ENCODE data around the gene PIK3R5. TPM values are rescaled to one million over a fixed set of nuclear protein-coding genes. Genes with fewer than 3 reads are reported as not detected.

Gene PIK3R5
- total RNA-seq, 1 donor from 2014 or later, result 34.2 TPM

GRCh38 chr17:8918807-8919465 lies 46.6 kb downstream of the PIK3R5 start:
- intact Hi-C loops (cut with micrococcal nuclease), result loop anchor here (5.0 kb wide), 2 partner anchors 33 to 78 kb away; no protein-coding TSS in a partner anchor
- TF ChIP-seq CTCF (IDR thresholded peaks at IDR 0.05), result no peak
- CTCF ChIA-PET, result no interaction called here
- H3K36me3 Mint-ChIP-seq (ENCODE audit: low read depth), result peaks cover 40% of the 10 kb centered on the region
- peaks cover 61% of the 10 kb centered on the region for H3K4me1 Mint-ChIP-seq
- POLR2A ChIA-PET, result interaction anchor here (0.6 to 0.9 kb wide), 2 partner anchors 47 to 61 kb away, joined by 3 to 13 read pairs; partner anchors contain the start of gene PIK3R5
- DNase-seq (no peak), ATAC-seq (ENCODE audit: low read depth) (no peak)
- H3K27me3 Mint-ChIP-seq, result no peaks in the 10 kb centered on the region
- H3K9me3 Mint-ChIP-seq, result peaks cover 6% of the 10 kb centered on the region
- H3K4me3 Mint-ChIP-seq, result no peak overlapping the region
- peak overlapping the region; percentile 60 for H3K27ac Mint-ChIP-seq

GRCh38 chr17:8916466-8916865 lies 49.0 kb downstream of the PIK3R5 start:
- no peak for DNase-seq
- H3K27ac Mint-ChIP-seq, result peak overlapping the region; percentile 25
- ATAC-seq (ENCODE audit: low read depth), result no peak
- intact Hi-C loops (cut with micrococcal nuclease), result loop anchor here (5.0 kb wide), 2 partner anchors 36 to 81 kb away; no protein-coding TSS in a partner anchor
- H3K4me1 Mint-ChIP-seq, result peaks cover 73% of the 10 kb centered on the region
- ChIA-PET CTCF (no interaction called here), POLR2A (interaction anchor here (1.1 to 2.9 kb wide), 9 partner anchors 9 to 58 kb away, joined by 3 to 31 read pairs (median 7); partner anchors contain the start of gene PIK3R5)
- no peak for TF ChIP-seq CTCF (IDR thresholded peaks at IDR 0.05)
- H3K36me3 Mint-ChIP-seq (ENCODE audit: low read depth), result peaks cover 45% of the 10 kb centered on the region
- no peak overlapping the region for H3K4me3 Mint-ChIP-seq
- H3K9me3 Mint-ChIP-seq, result peaks cover 6% of the 10 kb centered on the region
- no peaks in the 10 kb centered on the region for H3K27me3 Mint-ChIP-seq

- H3K9me3 Mint-ChIP-seq, result peaks cover 6% of the 10 kb centered on the region
- no peak overlapping the region for H3K4me3 Mint-ChIP-seq
- peaks cover 77% of the 10 kb centered on the region for H3K4me1 Mint-ChIP-seq
- ATAC-seq (ENCODE audit: low read depth) (no peak), DNase-seq (no peak)
- ChIA-PET CTCF (interaction anchor here (1.4 to 1.6 kb wide), 2 partner anchors 13 to 81 kb away, joined by 3 to 4 read pairs; no protein-coding TSS in a partner anchor), POLR2A (interaction anchor here (0.9 to 2.9 kb wide), 5 partner anchors 14 to 741 kb away, joined by 3 to 24 read pairs (median 6); no protein-coding TSS in a partner anchor)
- no peak for TF ChIP-seq CTCF (IDR thresholded peaks at IDR 0.05)
- intact Hi-C loops (cut with micrococcal nuclease), result loop anchor here (2.0 to 5.0 kb wide), 2 partner anchors 26 to 282 kb away; partner anchors contain the start of gene MYH10
- H3K27ac Mint-ChIP-seq, result no peak overlapping the region
- H3K27me3 Mint-ChIP-seq, result no peaks in the 10 kb centered on the region
- H3K36me3 Mint-ChIP-seq (ENCODE audit: low read depth), result peaks cover 49% of the 10 kb centered on the region
Observed at GRCh38 chr17:8914554-8914953, 51.0 kb downstream of the PIK3R5 start.

- H3K36me3 Mint-ChIP-seq (ENCODE audit: low read depth), result peaks cover 47% of the 10 kb centered on the region
- no peak for TF ChIP-seq CTCF (IDR thresholded peaks at IDR 0.05)
- intact Hi-C loops (cut with micrococcal nuclease), result loop anchor here (2.0 to 5.0 kb wide), 2 partner anchors 27 to 282 kb away; partner anchors contain the start of gene MYH10
- CTCF ChIA-PET, result interaction anchor here (1.6 to 2.4 kb wide), 2 partner anchors 13 to 84 kb away, joined by 4 to 8 read pairs; no protein-coding TSS in a partner anchor
- H3K27me3 Mint-ChIP-seq, result no peaks in the 10 kb centered on the region
- no peak overlapping the region for H3K4me3 Mint-ChIP-seq
- DNase-seq, result no peak
- ATAC-seq (ENCODE audit: low read depth), result no peak
- POLR2A ChIA-PET, result interaction anchor here (2.5 to 4.5 kb wide), 2 partner anchors 14 to 52 kb away, joined by 34 to 47 read pairs; partner anchors contain the start of gene PIK3R5
- H3K4me1 Mint-ChIP-seq, result peaks cover 70% of the 10 kb centered on the region
- no peak overlapping the region for H3K27ac Mint-ChIP-seq
- H3K9me3 Mint-ChIP-seq, result peaks cover 5% of the 10 kb centered on the region
Observed at GRCh38 chr17:8913879-8914278, 51.6 kb downstream of the PIK3R5 start.

GRCh38 chr17:8913091-8913490 lies 52.4 kb downstream of the PIK3R5 start:
- peaks cover 50% of the 10 kb centered on the region for H3K36me3 Mint-ChIP-seq (ENCODE audit: low read depth)
- peak overlapping the region; percentile 72 for H3K4me3 Mint-ChIP-seq
- no peak for TF ChIP-seq CTCF (IDR thresholded peaks at IDR 0.05)
- H3K27me3 Mint-ChIP-seq, result no peaks in the 10 kb centered on the region
- DNase-seq (no peak), ATAC-seq (ENCODE audit: low read depth) (no peak)
- peaks cover 66% of the 10 kb centered on the region for H3K4me1 Mint-ChIP-seq
- H3K27ac Mint-ChIP-seq, result peak overlapping the region; percentile 82
- intact Hi-C loops (cut with micrococcal nuclease), result loop anchor here (5.0 kb wide), 1 partner anchor 281 kb away; the partner anchor contains the start of gene MYH10
- CTCF ChIA-PET, result interaction anchor here (1.4 to 2.4 kb wide), 4 partner anchors 17 to 85 kb away, joined by 5 to 12 read pairs (median 7); no protein-coding TSS in a partner anchor
- POLR2A ChIA-PET, result interaction anchor here (0.7 to 4.5 kb wide), 9 partner anchors 8 to 477 kb away, joined by 3 to 47 read pairs (median 8); partner anchors contain the start of genes NDEL1 and PIK3R5
- H3K9me3 Mint-ChIP-seq, result peaks cover 4% of the 10 kb centered on the region
